ENCODE data around the gene IMPDH1. TPM values are rescaled to one million over a fixed set of nuclear protein-coding genes. Genes with fewer than 3 reads are reported as not detected.

IMPDH1 gene
- total RNA-seq, 1 experiment from 2014 or later = 188 TPM

DNA sequence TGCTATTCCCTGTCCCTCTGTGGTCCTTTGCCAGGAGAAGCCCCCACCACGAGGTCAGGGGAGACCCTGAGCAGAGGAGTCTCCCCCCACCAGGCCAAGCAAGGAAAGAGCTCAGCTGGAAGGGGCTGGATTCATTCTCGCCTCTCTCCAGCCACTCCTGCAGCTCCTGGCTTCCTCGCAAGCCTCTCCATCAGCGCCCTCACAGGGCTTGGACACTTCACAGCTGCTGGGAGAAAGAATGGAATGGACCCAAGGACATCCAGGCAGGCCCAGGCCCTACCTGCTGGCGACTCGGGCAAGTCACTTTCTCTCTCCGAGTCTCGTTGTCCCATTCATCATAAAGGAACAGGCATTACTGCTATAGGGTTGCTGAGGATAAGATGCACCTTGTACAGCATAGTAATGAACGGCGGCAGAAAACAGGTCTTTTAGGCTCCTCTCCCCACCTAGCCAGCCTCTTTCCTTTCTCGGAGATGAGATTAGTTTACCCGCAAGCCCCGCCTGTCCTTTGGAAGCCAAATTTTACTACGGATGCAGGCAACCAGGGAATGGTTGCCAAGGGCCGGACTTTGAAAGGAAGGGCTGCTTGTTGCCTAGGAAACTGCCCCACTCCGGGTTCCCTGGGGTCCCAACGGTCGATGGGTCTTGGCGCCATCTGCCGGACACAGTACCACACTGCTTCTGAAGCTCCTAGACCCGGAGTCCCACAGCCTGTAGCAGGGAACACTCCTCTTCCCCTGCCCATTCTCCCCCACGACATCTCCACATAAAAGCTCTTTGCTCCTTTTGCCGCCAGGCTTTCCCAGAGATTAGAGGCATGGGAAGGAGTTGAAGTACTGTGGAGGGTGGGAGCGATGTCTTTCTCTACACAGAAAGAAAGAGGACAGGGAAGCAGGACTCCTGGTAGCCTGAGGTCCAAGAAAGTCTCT lies 22.3 kb downstream of the IMPDH1 start:
- peak; percentile 88 for DNase-seq (ENCODE audit: low spot score)

DNA sequence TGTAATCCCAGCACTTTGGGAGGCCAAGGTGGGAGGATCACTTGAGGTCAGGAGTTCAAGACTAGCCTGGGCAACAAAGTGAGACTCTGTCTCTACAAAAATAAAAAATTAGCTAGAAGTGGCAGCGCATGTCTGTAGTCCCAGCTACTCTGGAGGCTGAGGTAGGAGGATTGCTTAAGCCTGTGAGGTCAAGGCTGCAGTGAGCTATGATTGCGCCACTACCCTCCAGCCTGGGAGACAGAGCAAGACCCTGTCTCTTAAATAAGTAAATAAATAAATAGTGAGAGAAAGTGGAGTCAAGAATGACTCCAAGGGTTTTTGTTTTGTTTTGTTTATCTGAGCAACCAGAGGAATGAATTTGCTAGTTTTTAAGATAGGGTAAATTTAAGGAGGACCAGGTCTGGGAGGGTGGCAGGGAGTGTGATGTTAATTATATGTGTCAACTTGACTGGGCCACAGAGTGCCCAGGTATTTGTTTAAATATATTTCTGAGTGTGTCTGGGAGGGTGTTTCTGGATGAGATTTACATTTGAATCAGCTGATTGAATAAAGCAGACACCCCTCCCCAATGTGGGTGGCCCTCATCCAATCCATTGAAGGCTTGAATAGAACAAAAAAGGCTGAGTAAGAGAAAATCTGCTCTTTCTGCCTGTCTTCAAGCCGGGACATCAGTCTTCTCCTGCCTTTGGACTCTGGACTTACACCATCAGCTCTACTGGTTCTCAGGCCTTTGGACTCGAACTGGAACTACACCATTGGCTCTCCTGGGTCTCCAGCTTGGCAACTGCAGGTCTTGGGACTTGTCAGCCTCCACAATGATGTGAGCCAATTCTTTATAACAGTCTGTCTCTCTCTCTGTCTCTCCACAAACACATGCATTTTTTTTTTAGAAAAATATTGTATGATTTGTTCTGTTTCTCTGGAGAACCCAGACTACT lies 23.5 kb downstream of the IMPDH1 start:
- no peak for DNase-seq (ENCODE audit: low spot score)

DNA sequence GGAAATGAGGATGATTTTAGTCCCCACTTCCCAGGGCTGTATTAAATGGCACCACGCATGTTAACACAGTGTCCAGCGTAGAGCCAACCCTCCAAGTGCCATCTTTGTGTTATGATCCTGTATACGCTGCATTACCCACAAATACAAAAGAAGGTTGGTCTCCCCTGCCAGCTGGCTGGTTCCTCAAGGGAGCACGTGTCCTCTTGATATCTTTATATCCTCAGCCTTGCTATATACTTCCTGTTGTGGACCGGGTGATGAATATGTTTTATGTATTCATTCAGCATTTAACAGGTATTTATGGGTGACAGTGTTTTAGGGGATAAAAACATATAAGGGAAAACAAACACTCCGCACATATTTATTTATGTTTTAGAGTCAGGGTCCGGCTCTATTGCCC lies 25.1 kb downstream of the IMPDH1 start:
- no peak for DNase-seq (ENCODE audit: low spot score)

DNA sequence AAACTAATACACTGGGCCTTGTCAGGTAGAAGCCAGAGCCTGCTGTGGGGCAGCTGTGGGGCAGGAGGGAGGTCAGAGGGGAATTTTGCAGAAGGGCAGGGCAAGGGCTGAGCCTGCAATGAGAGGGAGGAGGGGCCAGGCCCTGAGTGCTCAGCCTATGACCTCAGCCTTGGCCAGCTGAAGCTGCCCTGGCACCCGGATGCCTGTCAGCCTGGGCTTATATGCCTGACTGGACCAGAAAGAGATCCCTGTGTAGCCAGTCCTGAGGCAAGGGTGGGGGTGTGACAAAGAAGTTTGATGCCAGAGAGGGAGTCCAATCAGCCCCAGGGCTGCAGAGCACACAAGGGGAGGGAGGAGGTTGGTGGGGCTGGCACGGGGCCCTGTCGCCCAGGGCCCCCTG lies 26.0 kb downstream of the IMPDH1 start:
- no peak for DNase-seq (ENCODE audit: low spot score)

DNA sequence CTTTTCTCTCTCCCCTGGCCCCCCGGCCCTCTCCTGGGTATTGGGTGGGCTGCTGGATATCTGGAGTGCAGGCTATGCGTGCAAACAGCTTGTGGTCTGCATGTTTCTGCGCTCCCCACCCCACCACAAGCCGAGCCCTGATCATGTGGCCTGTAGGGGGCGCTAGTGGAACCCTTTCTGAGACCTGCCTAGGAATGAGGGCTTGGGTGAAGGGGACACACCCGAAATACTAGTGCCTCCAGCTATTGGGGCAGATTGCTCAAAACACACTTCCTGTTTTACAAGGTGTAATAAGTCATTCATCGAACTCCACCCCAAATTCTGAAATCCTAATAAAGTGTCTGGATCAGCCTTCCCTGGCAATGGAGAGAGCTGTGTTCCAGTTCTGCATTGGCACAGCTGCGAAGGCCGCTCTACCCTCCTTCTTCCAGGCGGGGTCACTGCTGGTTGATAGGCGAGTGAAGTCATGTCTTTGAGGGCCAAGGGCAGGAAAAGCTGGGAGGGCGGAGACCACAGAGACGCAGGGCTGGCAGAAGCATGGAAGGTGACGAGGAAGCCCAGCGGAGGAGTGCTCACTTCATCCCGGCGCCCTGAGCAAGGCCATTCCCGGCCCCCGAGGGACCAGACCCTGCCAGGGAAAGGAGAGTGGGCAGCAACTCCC lies 28.5 kb downstream of the IMPDH1 start:
- DNase-seq (ENCODE audit: low spot score) = peak; percentile 38

DNA sequence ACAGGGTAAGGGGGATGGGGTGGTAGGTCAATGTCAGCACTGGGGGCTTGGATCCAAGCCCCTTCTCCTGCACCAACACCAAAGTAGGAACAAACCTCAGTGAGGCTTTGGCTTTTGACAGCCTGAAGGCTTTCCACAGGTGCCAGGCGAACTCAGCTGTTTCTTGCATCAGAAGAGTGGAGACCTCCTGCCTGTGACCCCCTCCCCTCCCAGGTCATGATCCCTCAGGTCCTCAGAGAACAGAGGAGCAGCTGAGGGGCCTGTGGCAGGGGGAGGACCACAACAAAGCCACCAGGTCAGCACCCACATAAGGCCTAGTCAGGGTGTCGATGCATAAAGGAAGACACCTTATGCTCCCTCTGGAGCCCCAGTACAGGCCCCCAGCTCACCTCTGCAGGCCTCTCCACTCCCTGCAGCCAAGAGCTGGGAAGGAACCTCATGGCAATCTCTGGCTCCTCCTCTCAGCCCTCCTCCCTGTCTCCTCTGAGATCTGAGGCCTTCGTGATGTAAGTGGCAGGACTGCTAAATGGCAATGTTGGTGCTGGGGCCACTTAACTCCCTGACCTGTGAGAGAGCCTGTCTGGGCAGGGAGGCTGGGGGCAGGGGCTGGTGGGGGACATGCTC lies 29.2 kb downstream of the IMPDH1 start:
- DNase-seq (ENCODE audit: low spot score) = no peak

DNA sequence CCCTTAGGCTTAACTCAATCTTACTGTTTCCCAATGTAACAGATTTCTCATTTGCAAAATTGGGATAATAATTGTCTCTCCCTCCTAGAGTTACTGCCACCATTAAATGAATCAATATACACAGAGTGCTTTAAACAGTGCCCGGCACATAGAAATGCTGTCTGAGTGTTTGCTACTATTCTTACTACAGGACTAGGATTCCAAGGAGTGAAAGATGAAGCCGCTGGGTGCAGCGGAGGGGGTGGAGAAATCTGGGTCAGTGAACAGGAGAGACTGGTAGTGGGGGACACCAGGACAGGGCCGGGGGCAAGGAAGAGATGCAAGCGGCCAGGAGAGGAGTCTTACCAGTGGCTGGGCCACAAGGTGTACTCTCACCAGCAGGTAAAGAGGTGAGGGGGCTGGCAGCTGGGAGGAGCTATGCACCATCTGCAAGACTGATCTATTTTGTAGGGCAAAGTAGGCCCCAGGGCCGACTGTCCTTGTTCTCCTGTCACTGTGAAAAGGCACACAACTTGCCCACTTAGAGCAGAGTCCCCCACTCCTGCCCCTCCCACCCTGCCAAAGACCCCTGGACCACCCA lies 29.8 kb downstream of the IMPDH1 start:
- DNase-seq (ENCODE audit: low spot score) = no peak

DNA sequence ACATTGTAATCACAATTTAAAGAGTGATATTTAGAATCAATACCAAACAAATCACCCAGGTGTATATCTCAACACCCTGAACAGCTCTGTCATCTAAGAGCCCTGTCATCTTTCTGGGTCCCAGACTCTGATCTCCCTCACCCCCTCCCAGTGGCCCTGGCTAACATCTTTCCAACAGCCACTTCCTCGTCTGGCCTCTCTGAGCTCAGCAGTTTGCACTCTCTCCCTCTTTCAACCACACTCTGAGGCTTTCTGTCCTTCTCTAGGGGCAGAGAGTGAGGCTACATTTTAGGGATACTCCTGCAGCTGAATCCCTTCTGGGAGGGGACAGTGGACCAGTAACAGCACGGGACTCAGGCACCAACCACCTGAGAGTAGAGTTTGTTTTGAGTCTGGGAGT lies 31.1 kb downstream of the IMPDH1 start:
- DNase-seq (ENCODE audit: low spot score) = no peak

DNA sequence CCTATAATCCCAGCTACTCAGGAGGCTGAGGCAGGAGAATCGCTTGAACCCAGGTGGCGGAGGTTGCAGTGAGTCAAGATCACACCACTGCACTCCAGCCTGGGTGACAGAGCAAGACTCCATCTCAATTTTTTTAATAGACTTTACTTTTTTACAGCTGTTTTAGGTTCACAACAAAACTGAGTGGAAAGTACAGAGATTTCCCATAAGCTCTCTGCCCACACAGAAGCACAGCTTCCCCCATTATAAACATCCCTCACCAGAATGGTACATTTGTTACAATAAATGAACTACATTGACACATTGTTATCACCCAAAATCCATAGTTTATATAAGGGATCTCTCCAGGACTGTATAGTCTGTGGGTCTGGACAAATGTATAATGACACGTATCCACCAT lies 33.7 kb downstream of the IMPDH1 start:
- no peak for DNase-seq (ENCODE audit: low spot score)

DNA sequence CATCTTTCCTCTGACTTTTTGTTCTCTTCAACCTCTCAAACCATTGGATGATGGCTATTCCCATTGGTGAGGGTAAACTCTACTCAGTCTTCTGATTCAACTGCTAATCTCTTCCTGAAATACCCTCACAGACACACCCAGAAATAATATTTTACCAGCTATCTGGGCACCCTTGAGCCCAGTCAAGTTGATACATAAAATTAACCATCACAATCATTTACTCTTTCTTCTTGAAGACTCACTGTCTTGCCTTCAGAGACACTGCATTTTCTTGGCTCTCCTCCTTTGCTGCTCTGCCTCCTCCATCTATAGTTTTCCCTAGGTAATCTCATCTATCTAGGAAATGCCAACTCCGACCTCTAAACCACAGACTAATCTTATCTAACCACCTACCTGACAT lies 35.7 kb downstream of the IMPDH1 start:
- DNase-seq (ENCODE audit: low spot score) = no peak

DNA sequence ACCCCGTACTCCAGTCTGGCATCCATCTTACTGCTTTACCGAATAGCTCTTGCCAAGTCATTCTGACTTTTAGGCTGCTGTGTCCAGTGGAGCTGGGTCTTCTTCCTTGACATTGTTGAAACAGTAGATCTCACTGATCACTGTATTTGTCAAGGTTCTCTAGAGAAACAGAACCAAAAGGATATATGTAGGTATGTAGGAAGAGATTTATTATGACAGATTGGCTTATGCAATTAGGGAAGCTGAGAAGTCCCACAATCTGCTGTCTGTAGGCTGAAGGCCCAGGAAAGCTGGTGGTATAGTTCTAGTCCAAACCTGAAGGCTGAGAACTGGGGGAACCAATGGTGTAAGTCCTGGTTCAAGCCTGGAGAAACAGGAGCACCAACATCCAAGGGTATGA lies 36.2 kb downstream of the IMPDH1 start:
- no peak for DNase-seq (ENCODE audit: low spot score)

DNA sequence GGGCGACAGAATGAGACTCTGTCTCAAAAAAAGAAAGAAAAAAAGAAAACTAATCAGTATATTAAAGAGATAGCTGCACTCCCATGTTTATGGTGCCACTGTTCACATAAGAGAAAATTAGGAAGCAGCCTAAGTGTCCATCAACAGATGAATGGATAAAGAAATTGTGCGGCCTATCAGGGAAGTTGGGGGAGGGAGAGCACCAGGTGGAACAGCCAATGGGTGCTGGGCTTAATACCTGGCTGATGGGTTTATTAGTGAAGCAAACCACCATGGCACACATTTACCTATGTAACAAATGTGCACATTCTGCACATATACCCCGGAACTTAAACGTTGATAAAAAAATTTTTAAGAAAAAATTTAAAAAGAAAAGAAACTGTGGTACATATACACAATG lies 39.3 kb downstream of the IMPDH1 start:
- no peak for DNase-seq (ENCODE audit: low spot score)

DNA sequence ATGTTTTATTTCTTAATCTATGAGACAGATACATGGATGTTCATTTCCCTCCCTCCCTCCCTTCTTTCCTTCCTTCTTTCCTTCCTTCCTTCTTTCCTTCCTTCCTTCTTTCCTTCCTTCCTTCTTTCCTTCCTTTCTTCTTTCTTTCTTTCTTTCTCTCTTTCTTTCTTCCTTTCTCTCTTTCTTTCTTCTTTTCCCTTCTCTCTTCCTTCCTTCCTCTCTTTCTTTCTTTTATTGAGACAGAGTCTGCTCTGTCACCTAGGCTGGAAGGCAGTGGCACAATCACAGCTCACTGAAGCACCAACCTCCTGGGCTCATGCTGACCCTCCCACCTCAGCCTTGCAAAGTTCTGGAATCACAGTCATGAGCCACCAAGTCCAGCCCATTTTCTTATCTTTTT lies 42.8 kb downstream of the IMPDH1 start:
- DNase-seq (ENCODE audit: low spot score) = no peak

DNA sequence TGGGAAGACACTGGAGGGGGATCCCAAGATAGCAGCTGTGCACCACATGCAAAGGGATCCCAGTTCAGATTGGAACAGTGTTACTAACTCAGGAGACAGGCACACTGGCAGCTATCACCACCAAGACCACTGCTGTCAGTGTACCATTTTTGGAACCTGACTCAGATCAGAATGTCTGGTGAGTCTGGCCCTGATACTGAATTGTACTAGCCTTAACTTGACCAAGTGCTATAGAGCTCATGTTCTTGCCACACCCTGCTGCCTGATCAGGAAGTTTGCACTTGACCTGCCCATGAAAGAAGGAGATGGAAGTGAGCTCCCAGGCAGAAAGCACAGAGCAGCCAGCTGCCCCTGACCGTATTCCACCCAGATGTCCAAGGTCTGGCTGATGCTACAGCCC lies 43.5 kb downstream of the IMPDH1 start:
- no peak for DNase-seq (ENCODE audit: low spot score)

DNA sequence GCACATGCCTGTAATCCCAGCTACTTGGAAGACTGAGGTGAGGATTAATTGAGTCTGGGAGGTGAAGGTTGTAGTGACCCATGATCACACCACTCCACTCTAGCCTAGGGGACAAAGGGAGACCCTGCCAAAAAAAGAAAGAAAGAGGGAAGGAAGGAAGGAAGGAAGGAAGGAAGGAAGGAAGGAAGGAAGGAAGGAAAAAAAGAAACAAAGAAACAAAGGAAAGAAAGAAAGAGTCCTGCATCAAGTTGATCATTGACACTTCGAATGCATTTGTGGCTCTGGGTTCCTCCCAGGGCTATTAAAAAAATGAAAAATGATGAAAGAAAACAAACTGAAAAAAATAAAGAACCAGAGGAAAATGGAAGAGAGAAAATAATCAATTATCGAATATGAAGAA lies 44.4 kb downstream of the IMPDH1 start:
- no peak for DNase-seq (ENCODE audit: low spot score)

DNA sequence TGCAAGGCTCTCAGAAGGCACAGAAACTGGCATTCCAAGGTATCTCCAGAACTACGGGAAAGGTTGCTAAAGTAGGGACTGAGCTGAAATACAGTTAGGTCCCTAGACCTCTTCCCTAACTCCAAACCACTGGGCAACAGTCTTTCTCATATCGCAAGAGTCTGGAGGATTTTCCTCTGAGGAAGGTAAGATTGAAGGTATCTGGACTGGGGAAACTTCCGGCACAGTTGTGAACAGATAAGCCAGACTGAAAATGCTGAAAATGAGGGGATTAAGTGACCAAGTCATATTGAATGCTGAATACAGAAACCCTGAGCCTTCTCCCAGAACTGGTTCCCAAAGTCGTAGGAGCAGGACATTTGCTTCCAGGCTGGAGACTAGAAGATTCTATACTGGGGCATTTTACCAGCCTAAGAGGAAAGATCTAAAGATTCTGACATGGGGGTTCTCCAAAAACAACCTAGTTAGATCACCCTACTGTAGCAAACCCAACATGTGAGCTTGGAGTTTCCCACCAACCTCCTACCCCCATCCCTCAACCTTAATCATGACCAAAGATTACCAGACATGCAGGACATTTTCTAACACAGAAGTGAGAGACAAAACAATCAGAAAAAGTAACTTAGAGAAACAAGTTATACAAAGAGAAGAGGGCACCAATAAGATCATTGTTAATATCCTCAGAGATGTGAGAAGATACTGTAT lies 45.5 kb downstream of the IMPDH1 start:
- DNase-seq (ENCODE audit: low spot score) = no peak

DNA sequence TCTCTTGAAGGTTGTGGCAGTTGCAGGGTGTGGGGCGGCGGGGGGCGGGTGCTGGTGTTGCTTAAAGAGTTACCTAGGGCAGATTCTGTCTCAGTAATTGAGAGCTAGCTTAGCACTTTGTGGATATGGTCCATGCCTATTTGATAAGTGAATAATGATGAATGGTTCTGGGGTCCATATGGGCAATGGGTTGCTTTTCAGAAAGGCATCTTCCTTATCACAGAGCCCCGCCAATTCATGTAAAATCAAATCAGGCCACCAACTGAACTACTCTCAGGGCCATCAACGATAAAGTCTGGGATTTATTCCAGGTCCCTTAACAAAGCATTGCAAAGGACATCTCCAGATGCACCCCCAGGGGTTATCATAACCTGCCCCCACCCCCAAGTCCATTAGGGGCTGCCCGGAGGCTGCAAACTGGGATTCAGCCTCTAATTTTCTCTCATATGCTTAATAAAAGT lies 46.5 kb downstream of the IMPDH1 start:
- no peak for DNase-seq (ENCODE audit: low spot score)

DNA sequence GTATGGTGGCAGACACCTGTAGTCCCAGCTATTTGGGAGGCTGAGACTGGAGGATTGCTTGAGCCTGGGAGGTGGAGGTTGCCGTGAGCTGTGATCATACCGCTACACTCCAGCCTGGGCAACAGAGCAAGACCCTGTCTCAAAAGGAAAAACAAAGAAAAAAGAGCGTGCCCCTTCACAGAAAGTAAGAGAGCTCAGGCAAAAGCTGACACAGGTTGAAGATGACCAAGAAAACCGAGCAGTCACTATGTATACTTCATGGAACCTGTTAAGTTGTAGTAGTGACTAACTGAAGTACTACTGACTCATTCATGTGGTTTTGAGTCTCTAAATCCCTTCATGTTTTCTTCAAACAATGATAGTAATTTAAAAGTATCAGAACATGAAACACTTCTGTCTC lies 47.1 kb downstream of the IMPDH1 start:
- DNase-seq (ENCODE audit: low spot score) = no peak

DNA sequence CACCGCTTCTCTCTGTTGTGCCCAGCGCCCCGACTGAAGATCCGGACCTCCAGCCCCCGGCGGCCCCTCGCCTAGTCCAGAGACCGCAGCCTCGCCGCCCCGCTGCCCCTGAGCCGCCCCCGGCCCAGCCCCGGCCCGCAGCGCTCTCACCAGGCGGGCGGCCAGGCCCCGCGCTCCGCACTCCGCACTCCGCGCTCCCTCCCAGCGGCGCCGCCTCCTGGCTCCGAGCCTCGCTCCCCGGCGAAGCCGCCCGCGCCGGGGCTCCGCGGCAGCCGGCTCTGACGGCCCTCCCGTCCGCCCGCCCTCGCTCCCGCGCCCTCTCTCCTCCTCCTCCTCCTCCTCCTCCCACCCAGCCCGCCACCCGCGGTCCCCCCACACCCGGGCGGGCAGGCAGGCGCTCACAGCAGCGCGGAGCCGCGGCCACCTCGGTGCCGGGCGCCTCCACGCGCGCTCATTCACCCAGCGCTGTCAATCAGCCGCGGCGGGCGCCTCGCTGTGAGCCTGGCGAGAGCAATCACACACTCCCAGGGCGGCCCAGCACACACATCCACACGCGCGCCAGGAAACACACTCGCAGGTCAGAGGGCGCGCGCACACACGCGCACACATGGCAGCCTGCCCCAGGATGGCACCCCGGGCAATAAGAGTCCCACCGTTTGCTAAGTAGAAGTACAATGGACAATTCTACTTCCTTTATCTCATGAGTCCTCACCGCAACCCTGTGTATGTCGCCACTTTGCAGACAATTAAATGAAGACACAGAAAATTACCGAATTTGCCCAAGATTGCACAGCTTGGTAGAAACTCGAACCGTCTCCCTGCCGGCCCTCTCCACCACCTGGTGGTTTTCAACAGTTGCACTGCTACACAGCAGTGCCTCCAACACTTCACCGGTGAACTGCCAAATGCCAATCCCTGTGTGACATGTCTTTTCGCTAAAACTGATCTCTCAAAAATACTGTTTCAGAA lies 48.1 kb downstream of the IMPDH1 start, which contains the start of gene PRRT4:
Gene PRRT4 (minus strand): TSS at position 280 of the 969 bp plus-strand sequence.
- DNase-seq (ENCODE audit: low spot score) = no peak

All from HT-29 (cell line).